Activated T-helper 1 cell treated with anti-CD3 and anti-CD28 coated beads, Interleukin-2, amount 50 U/mL, for 16 hours (primary cell): ENCODE data around the gene CEACAM5.

Source experiments
- DNase-seq, 2 donors: peaks; one replicate each; pipeline ENCODE4 v3.0.0-alpha.2; 2020; ENCODE audit warnings: low read depth in 1 of 2, low spot score in 1 of 2

Gene CEACAM5

DNA sequence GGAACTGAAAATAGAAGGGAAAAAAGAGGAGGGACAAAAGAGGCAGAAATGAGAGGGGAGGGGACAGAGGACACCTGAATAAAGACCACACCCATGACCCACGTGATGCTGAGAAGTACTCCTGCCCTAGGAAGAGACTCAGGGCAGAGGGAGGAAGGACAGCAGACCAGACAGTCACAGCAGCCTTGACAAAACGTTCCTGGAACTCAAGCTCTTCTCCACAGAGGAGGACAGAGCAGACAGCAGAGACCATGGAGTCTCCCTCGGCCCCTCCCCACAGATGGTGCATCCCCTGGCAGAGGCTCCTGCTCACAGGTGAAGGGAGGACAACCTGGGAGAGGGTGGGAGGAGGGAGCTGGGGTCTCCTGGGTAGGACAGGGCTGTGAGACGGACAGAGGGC, at the start of gene CEACAM5:
CEACAM5 (plus strand) TSS at position 146 of the 400 bp plus-strand sequence; CDS start at position 252, 106 bp downstream.
- no peak for DNase-seq

- DNase-seq = no peak
Observed at GRCh38 chr19:41666075-41666474, 42.4 kb upstream of the CEACAM5 start.

DNA sequence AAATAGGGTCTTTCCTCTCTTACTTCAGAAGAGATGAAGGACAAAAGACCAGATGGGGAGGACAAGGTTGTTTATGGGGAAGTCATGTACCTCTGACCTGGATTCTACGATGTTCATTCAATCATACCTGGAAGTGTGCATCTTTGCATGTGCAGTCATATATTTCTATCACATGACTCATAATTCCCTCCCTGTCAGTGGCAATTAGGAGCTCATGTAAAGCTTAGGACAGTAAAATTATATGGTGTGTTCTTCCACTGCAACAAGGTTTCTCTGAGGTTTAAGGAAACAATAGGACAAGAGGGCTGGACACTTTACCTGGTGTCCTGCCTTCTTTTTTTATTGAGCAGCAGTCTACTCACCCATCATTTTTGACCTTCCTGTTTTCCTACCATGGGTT, 40.1 kb upstream of the CEACAM5 start:
- DNase-seq = no peak

GRCh38 chr19:41670755-41671154, 37.7 kb upstream of the CEACAM5 start:
- no peak for DNase-seq

DNA sequence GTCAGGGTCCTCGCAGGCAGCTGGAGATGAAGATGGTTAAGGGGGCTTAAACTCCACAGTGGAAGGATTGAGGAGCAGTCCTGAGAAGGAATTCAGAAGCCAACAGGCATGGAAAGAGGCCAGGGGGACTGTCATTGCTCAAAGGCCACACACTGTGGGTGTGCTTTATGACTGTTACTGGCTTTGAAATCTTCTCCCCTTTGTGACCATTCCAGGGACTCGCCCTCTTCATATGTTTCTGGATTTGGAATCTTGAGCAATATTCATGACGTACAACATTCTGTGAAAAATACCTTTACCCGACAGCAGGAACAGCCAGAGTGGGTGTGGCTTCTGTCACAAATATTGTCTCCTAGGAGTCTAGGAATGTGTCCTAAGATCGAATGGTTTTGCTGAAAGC, 36.9 kb upstream of the CEACAM5 start:
- no peak for DNase-seq

GRCh38 chr19:41682437-41682836, 26.0 kb upstream of the CEACAM5 start:
- DNase-seq = no peak

- no peak for DNase-seq
Observed at GRCh38 chr19:41687419-41687818, 21.0 kb upstream of the CEACAM5 start.

GRCh38 chr19:41688098-41688497, 20.3 kb upstream of the CEACAM5 start, which contains the start of gene CEACAM7:
Gene CEACAM7 (minus strand): TSS chr19:41688270. CDS start chr19:41688165, 105 bp downstream.
- no peak for DNase-seq

GRCh38 chr19:41688687-41689086, 19.7 kb upstream of the CEACAM5 start:
- DNase-seq = no peak

DNA sequence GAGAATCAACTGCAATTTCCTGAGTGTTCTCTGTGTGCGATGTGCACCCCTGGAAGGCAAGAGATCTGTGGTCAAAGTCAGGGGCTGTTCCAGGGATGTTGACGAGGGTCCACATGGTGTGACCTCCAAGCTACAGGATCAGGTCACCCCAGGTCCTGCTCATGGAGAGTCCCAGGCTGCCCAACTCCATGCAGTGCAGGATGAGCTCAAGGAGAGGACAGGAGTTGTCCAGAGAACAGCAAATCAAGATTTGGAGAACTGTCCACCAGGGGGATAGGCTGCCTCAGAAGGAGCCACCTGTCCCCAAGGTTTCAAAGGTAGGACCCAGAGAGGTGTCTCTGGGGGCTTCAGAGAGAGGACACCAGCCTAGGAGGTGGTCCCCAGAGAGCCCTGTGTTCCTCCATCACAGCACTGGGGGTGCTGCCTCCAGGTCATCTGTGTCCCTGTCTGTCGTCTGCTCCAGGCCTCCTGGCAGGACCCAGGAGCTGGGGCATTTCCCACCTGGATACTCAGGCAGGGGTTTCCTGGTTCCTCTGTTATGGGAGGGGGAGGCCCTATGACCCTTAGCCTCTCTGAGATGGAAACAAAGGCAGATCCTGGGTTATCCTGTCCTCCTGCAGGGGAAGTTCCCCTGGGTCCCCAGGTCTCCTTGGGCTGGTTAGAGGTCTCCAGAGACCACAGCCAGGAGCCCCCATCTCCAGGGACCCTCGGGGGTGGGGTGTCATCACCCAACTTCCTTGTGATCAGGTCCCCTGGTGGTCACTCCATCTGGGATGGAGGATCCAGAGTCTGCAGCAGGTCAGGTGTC, 18.2 kb upstream of the CEACAM5 start:
- no peak for DNase-seq

DNA sequence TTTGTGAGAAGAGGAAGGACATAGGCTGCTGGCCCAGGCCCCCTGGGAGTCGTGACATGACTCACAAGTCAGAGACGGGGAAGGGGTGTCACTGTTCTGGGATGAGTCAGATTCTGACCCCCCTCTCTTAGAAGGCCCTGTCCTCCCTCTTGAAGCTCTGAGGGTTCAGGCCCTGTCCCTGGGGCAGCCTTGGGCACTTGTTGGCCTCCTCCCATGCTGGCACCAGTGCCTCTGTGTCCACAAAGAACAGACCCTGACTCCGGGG, 17.7 kb upstream of the CEACAM5 start:
- DNase-seq = no peak

DNA sequence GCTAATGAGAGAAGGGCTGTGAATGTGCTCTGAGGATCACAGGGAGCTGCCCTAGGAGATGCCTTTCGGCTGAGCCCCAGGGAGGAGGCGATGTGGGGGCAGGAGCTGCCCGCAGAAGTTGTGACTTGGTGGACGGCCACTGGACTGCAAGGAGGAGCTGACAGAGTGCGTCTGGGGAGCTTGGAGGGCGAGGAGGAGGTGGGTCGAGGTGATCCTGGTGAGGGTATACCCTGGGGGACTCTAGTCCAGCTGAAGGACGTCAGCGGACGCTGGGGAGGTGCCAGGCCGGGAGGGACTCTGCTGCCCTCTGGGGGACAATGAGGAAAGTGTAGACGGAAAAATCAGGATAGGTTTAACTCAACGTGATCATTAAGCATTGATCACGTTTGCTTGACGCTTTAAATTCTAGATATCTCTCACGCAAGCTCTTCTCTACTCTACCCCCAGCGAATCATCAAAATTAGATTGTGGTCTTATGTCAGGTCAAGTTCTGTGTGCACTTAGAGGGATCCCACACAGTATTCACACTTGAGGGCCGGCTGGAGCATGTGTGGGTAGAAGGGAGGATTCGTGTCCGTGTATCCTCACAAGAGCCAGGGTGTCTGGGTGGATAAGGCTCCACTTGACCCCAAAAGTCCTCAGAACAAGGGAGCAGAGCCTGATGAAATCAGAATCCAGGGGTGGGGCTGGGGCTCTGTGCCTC, 17.0 kb upstream of the CEACAM5 start:
- no peak for DNase-seq

DNA sequence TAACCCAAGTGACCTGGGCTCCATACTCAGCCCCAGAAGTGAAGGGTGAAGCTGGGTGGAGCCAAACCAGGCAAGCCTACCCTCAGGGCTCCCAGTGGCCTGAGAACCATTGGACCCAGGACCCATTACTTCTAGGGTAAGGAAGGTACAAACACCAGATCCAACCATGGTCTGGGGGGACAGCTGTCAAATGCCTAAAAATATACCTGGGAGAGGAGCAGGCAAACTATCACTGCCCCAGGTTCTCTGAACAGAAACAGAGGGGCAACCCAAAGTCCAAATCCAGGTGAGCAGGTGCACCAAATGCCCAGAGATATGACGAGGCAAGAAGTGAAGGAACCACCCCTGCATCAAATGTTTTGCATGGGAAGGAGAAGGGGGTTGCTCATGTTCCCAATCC, 14.2 kb upstream of the CEACAM5 start:
- no peak for DNase-seq

GRCh38 chr19:41694831-41695635, 13.4 kb upstream of the CEACAM5 start:
- DNase-seq = no peak

GRCh38 chr19:41695745-41696144, 12.7 kb upstream of the CEACAM5 start:
- DNase-seq = no peak

GRCh38 chr19:41696402-41697197, 11.8 kb upstream of the CEACAM5 start:
- no peak for DNase-seq

DNA sequence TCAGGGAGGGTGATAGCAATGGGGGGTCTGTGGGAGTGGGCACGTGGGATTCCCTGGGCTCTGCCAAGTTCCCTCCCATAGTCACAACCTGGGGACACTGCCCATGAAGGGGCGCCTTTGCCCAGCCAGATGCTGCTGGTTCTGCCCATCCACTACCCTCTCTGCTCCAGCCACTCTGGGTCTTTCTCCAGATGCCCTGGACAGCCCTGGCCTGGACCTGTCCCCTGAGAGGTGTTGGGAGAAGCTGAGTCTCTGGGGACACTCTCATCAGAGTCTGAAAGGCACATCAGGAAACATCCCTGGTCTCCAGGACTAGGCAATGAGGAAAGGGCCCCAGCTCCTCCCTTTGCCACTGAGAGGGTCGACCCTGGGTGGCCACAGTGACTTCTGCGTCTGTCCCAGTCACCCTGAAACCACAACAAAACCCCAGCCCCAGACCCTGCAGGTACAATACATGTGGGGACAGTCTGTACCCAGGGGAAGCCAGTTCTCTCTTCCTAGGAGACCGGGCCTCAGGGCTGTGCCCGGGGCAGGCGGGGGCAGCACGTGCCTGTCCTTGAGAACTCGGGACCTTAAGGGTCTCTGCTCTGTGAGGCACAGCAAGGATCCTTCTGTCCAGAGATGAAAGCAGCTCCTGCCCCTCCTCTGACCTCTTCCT, 11.1 kb upstream of the CEACAM5 start:
- DNase-seq = no peak

DNA sequence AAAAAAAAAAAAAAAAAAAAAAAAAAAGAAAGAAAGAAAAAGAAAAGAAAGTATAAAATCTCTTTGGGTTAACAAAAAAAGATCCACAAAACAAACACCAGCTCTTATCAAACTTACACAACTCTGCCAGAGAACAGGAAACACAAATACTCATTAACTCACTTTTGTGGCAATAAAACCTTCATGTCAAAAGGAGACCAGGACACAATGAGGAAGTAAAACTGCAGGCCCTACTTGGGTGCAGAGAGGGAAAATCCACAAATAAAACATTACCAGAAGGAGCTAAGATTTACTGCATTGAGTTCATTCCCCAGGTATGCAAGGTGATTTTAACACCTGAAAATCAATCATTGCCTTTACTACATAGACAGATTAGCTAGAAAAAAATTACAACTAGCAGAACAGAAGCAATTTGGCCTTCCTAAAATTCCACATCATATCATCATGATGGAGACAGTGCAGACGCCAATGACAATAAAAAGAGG, 9.6 kb upstream of the CEACAM5 start:
- DNase-seq = no peak

DNA sequence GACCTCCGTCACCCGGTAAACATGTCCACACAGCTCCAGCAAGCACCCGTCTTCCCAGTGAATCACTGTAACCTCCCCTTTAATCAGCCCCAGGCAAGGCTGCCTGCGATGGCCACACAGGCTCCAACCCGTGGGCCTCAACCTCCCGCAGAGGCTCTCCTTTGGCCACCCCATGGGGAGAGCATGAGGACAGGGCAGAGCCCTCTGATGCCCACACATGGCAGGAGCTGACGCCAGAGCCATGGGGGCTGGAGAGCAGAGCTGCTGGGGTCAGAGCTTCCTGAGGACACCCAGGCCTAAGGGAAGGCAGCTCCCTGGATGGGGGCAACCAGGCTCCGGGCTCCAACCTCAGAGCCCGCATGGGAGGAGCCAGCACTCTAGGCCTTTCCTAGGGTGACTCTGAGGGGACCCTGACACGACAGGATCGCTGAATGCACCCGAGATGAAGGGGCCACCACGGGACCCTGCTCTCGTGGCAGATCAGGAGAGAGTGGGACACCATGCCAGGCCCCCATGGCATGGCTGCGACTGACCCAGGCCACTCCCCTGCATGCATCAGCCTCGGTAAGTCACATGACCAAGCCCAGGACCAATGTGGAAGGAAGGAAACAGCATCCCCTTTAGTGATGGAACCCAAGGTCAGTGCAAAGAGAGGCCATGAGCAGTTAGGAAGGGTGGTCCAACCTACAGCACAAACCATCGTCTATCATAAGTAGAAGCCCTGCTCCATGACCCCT, 9.0 kb upstream of the CEACAM5 start:
- no peak for DNase-seq

GRCh38 chr19:41699968-41700323, 8.5 kb upstream of the CEACAM5 start:
- DNase-seq = no peak
